Peyer's patch (tissue), 4 donors: Measurements from ENCODE around the gene ASTN1. TPM values are rescaled to one million over a fixed set of nuclear protein-coding genes. Genes with fewer than 3 reads are reported as not detected.

ENCODE experiments used
- DNase-seq, 3 donors: peaks; one replicate each; pipeline ENCODE4 v3.0.0-alpha.2; 2017 to 2019
- H3K27ac ChIP-seq, 4 donors: fragments of 200-600 bp; sonication (generic); one replicate each; pipeline ENCODE4 v1.5.1; 2016 to 2019
- H3K27me3 ChIP-seq, 2 donors: fragments of 200-600 bp; sonication (generic); one replicate each; pipeline ENCODE4 v1.5.1; 2019
- H3K36me3 ChIP-seq, 3 donors: fragments of 200-600 bp; sonication (generic); one replicate each; pipeline ENCODE4 v1.5.1; 2016 to 2019
- H3K4me1 ChIP-seq, 4 donors: fragments of 200-600 bp; sonication (generic); one replicate each; pipeline ENCODE4 v1.5.1; 2016 to 2019
- H3K4me3 ChIP-seq, 4 donors: fragments of 200-600 bp; sonication (generic); 1 replicate in 3 of 4; 2 replicates in 1 of 4; pipeline ENCODE4 v1.5.1; 2016 to 2019; ENCODE audit warnings: mild to moderate bottlenecking in 1 of 4
- H3K9me3 ChIP-seq, 4 donors: fragments of 200-600 bp; sonication (generic); one replicate each; pipeline ENCODE4 v1.5.1; 2016 to 2019; ENCODE audit warnings: mild to moderate bottlenecking in 1 of 4
- CTCF ChIP-seq, 6 experiments: fragments of 450-650 bp in 4 of 6; fragments of 200-600 bp in 2 of 6; sonication (generic) in 1 of 6; IDR thresholded peaks; one replicate each; pipeline ENCODE4 v1.5.1; 2017 to 2019; ENCODE audit warnings: antibody characterized with exemption in 6 of 6, mild to moderate bottlenecking in 3 of 6, moderate library complexity in 1 of 6
- POLR2A ChIP-seq, 2 donors: fragments of 450-650 bp; IDR thresholded peaks; one replicate each; pipeline ENCODE4 v1.5.1; 2017; ENCODE audit warnings: antibody characterized with exemption in 2 of 2, mild to moderate bottlenecking in 2 of 2, moderate library complexity in 2 of 2
- total RNA-seq, 4 donors: library from RNA; depleted of rRNA; stranded (reverse); fragments of >200 nt; gene quantifications; one replicate each; pipeline ENCODE4 v1.1.0, GENCODE V29; 2016

Gene ASTN1
- total RNA-seq, 4 donors from 2014 or later = 0.28 TPM; not detected in 3

- DNase-seq = no peak
Measured at GRCh38 chr1:176888471-176889032, 276.0 kb downstream of the ASTN1 start.

GRCh38 chr1:176885751-176886150, 278.8 kb downstream of the ASTN1 start:
- no peaks in the 10 kb centered on the region for H3K9me3 ChIP-seq
- no peak for DNase-seq
- no peaks in the 10 kb centered on the region for H3K4me1 ChIP-seq
- no peak overlapping the region for H3K27ac ChIP-seq
- H3K27me3 ChIP-seq = no peaks in the 10 kb centered on the region
- H3K4me3 ChIP-seq = no peak overlapping the region
- TF ChIP-seq CTCF (IDR thresholded peaks at IDR 0.05) (no peak), POLR2A (IDR thresholded peaks at IDR 0.05) (no peak)
- H3K36me3 ChIP-seq = no peaks in the 10 kb centered on the region

More at GRCh38 chr1:176888471-176889032, 276.0 kb downstream of the ASTN1 start:
- Histone ChIP-seq H3K27ac (no peak overlapping the region), H3K4me3 (no peak overlapping the region), H3K4me1 (no peaks in the 10 kb centered on the region), H3K27me3 (no peaks in the 10 kb centered on the region), H3K9me3 (no peaks in the 10 kb centered on the region), H3K36me3 (no peaks in the 10 kb centered on the region)
- TF ChIP-seq CTCF (IDR thresholded peaks at IDR 0.05) (no peak), POLR2A (IDR thresholded peaks at IDR 0.05) (no peak)

GRCh38 chr1:176885341-176885740, 279.2 kb downstream of the ASTN1 start:
- Histone ChIP-seq H3K27me3 (no peaks in the 10 kb centered on the region), H3K9me3 (no peaks in the 10 kb centered on the region), H3K4me3 (no peak overlapping the region), H3K27ac (no peak overlapping the region), H3K36me3 (no peaks in the 10 kb centered on the region), H3K4me1 (no peaks in the 10 kb centered on the region)
- no peak for DNase-seq
- TF ChIP-seq CTCF (IDR thresholded peaks at IDR 0.05) (no peak), POLR2A (IDR thresholded peaks at IDR 0.05) (no peak)

GRCh38 chr1:176884911-176885310, 279.6 kb downstream of the ASTN1 start:
- H3K27ac ChIP-seq = no peak overlapping the region
- no peak for TF ChIP-seq POLR2A (IDR thresholded peaks at IDR 0.05)
- no peak for TF ChIP-seq CTCF (IDR thresholded peaks at IDR 0.05)
- no peak for DNase-seq
- H3K4me3 ChIP-seq = no peak overlapping the region
- no peaks in the 10 kb centered on the region for H3K36me3 ChIP-seq
- H3K27me3 ChIP-seq = no peaks in the 10 kb centered on the region
- H3K4me1 ChIP-seq = no peaks in the 10 kb centered on the region
- no peaks in the 10 kb centered on the region for H3K9me3 ChIP-seq

- Histone ChIP-seq H3K9me3 (no peaks in the 10 kb centered on the region), H3K4me3 (no peak overlapping the region), H3K36me3 (no peaks in the 10 kb centered on the region), H3K27ac (no peak overlapping the region), H3K27me3 (no peaks in the 10 kb centered on the region), H3K4me1 (no peaks in the 10 kb centered on the region)
- no peak for TF ChIP-seq POLR2A (IDR thresholded peaks at IDR 0.05)
- TF ChIP-seq CTCF (IDR thresholded peaks at IDR 0.05) = no peak
- DNase-seq = no peak
Measured at GRCh38 chr1:176884286-176884685, 280.2 kb downstream of the ASTN1 start.
